CD4-positive, alpha-beta T cell treated with Interferon alpha-2 for 1 hour (primary cell): ENCODE results near the gene FRMPD2.
"Not testable (repeated sequence)": the region's sequence is repeated elsewhere in the genome, so short reads cannot be mapped to it uniquely, and the experiment has no call there.

Source experiments
- DNase-seq, 2 donors: peaks; one replicate each; pipeline ENCODE4 v3.0.0-alpha.2; 2020 to 2022

The FRMPD2 gene

GRCh38 chr10:48249763-48250351 lies 24.6 kb downstream of the FRMPD2 start:
- no peak for DNase-seq

GRCh38 chr10:48249004-48249762 lies 25.3 kb downstream of the FRMPD2 start:
- DNase-seq: no peak

GRCh38 chr10:48248462-48248861 lies 26.0 kb downstream of the FRMPD2 start:
- no peak for DNase-seq

DNA sequence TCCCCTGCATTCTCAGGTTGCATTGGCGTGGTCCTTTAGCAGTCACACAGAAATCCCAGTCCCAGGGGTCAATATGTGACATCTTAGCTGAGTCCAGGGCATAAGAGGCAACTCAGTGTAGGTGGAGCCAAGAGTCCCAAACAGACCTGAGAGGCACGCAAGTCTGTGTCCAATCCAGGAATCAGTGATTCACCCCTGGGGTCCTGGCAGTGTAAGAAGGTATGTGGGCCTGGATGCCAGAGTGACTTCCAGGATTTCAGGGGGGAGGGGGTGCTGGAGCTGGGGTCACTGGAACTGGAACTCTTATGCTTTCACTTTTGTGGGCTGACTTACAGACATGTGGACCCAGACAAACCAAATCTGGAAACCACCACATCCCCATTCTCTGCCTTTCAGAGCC lies 26.8 kb downstream of the FRMPD2 start:
- no peak for DNase-seq

GRCh38 chr10:48246501-48246900 lies 28.0 kb downstream of the FRMPD2 start:
- no peak for DNase-seq

DNA sequence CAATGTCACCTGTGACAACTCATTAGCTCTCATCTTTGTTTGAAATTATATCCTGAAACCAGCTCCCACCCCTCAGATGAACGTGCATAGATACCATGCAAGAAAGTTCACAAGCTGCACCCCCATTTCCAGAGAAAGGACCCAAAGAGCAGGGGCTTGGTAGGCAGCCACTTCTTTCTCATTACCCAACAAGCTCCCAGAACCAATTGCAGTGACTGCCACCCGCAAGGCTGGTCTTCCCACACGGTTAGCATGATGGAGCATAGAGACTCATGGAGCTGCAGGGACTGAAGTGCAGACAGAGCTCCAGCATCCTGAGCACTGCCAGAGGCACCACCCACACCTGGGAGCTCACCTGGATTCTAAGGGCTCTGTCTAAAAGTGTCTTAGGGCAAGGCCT lies 28.5 kb downstream of the FRMPD2 start:
- no peak for DNase-seq

- not testable (repeated sequence) for DNase-seq
These were observed 30.6 kb downstream of the FRMPD2 start for GRCh38 chr10:48243921-48244320.

DNA sequence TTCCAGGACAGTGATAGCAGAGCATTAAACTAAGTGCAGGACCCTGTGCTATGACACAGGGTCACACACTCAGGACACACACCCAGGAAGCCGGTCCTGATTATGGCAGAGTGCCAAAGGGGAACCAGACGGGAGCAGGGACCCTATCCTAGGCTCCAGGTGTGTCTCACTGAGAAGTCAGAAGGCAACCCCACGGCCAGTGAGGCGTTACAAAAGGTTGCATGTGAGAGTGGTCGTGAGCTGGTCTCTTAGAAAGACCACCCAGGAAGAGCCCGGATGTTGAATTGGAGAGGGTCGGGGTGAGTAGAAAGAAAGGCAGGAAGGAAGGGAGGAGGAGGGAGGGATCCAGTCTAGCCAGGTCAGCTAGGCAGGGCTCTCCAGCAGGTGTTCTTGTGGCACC lies 31.0 kb downstream of the FRMPD2 start:
- no peak for DNase-seq

- DNase-seq: no peak
These were observed 32.2 kb downstream of the FRMPD2 start for GRCh38 chr10:48242171-48242904.

DNA sequence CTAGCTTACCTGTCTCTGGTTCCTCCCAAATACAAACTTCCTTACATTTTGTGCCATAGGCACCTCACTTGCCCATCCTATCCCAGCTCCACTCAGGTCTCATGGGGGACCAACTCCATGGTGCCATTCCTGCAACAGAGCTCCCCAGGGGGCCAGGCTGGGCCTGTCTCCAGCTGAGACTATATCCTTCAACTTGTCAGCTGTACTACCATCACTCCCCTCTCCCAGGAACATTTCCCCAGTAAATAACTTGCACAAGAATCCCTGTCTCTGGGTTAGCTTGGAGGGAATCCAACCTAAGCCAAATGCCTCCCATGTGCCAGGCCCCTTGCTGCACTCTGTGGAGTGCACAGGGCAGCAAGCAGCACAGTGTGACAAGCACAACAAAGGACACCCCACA lies 33.2 kb downstream of the FRMPD2 start:
- no peak for DNase-seq

- no peak for DNase-seq
These were observed 34.3 kb downstream of the FRMPD2 start for GRCh38 chr10:48240196-48240595.

- no peak for DNase-seq
These were observed 34.9 kb downstream of the FRMPD2 start for GRCh38 chr10:48239618-48240017.

DNA sequence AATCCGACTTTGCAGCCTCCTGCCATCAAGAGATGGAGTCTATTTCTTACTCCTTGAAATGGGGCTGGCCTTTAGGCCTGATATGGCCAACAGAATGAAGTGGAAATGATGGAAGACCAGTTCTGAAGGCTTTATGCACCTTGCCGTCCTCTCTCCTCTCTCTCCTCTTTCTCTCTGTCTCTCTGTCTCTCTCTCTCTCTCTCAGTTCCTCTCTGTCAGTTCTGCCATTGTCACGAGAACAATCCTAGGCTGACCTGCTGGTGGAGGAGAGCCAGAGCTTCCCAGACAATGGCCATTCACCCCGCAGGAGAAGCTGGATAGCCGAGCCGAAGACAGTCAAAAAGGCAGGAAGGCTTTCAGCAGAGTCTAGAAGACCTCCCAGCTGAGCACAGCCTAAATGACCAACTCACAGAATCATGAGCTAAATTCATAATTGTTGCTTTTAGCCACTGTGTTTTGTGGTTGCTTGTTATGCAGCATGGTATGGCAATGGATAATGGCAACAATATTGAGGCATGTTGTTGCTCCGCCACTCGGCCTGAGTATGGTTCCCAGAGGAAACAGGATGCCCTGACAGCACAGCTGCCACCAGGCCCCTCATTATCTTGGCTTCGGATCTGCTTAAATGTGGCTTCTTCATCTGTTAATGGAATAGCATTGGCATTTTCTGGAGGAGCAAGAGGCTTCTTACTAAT lies 35.5 kb downstream of the FRMPD2 start:
- no peak for DNase-seq

DNA sequence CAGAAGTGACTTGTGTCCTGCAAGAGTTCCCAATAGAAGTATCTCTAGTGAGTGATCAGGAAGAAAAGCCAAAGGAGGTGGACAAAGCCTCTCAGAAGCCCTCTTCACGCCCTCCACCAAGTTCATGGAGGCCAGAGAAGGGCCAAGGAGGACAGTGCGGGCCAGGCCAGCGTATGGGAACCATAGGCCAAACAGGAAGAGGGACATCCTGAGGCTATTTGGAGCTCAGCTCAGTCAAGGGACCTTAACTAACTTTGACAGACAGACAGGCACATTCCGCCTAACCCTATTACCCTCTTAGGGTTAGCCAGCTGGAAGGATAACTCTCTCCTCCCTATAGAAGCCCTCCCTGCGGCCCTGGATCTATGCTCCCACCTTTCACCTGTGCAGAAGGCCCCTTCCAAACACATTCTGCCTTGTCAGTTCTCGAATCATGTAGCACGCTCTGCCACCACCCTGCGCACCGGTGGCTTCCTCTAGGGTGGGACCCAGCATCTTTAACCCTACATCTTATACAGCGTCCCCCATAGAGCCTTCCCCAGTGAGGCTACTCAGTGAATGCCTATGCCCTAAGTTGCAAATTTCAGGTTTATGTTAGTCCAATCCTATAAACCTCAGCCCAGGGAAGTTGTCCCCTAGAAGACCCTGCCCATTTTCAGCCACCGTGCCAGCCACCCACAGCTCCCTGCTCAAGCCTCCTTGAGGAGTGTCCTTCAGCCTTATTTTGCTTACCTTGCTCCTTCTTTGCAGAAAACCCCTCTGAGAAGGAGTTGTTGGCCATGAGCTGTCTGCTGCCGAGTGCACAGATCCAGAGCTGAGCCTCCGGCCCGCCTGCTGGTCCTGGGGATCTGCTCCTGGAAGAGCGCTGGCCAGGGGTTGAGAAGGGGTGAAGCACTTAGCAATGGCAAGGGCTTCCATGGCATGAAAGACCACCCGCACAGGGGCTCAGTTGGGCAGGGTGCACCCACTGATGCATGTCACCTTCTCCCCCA lies 36.9 kb downstream of the FRMPD2 start:
- no peak for DNase-seq

GRCh38 chr10:48236199-48236621 lies 38.3 kb downstream of the FRMPD2 start:
- no peak for DNase-seq

DNA sequence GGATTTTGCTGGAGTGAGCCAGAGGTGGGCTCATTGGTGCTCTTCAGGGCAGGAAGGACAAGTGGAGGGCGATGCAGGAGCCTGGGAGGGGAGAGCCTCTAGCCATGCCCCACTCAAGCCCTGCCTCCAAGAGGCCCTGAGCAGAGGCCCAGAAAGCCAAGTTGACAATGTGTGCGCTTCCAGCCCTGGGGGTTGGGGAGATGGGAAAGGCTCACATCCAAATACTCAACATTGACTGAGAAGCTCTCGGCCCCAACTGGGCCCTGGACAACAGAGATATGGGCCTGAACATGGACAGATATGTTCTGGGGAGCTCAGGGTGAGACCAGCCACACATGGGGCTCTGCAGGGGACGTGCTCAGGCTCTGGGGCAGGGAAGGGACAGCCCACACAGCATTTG lies 39.0 kb downstream of the FRMPD2 start:
- no peak for DNase-seq

DNA sequence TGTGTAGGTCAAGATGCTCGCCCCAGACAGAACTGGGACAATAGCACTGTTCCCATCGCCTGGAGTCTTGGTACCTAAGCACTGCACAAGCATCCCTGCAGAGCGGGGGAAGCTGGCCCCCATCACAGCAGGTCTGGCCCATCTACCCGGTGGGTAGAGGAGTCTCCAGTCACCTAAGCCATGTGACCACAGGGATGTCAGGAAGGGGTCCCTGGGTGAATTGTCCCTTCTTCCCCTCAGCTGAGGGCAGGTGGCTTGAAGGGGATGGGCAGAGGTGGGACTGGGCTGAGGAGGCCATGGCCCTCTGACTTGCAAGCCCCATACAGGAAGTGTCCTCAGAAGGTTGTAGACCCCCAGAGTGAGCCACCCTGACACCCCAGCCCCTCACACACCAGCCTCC lies 39.7 kb downstream of the FRMPD2 start:
- no peak for DNase-seq

GRCh38 chr10:48234295-48234694 lies 40.2 kb downstream of the FRMPD2 start:
- no peak for DNase-seq

DNA sequence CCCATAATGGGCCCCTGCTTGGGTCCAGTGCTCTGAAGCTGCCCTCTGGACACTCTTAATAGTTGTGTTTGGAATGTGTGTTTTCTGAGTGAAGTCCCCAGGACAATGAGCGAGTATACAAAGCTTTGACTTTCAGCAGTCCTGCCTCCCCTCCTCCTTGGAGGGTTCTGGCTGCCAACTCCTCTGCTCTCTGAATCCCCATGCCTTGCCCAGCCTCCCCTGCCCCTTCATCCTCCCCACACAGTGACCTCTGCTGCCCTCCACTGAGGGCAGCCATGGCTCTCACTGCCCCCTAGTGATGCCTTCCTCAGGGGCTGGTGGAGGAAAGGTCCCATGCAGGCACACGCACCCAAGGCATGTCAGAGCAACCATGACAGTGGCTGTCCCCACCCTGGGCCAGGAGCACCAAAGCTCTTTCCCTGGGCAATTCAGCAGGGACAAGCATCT lies 40.9 kb downstream of the FRMPD2 start:
- DNase-seq: no peak

DNA sequence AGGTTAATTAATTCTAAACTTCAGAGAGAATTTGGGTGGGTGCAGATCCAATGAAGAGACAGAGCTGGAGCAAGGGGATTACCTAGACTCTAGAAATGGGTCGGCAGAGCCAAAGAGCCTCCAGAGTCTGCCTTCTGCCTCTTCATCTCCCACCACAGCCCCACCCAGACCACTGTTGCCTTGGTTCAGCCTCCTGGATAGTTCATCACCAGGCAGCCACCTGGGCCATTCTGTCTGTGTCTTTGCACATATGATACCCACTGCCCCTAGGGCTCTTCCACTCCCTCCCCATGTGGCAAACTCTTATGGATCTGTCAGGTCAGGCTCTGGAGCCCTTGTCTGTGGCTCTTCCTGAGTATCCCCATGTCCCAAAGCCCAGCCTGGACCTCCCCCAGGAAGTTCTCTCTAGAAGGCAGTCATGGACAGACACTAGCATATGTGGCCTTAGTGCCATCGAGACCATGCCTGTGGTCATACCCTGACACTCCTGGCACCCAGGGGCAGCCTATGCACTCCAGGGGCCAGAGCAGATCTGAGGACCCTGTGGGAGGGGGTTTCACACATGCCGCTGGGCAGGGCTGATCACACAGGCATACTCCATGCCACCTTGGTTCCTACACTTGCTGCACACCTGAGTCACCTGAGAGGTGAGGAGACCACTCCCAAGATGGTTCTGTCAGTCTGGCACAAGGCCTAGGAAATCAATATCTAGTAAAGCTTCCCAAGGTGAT lies 41.6 kb downstream of the FRMPD2 start:
- no peak for DNase-seq

- DNase-seq: no peak
These were observed 42.7 kb downstream of the FRMPD2 start for GRCh38 chr10:48231699-48232315.
